ENCODE data around the gene SCAF1.

SCAF1 gene

DNA sequence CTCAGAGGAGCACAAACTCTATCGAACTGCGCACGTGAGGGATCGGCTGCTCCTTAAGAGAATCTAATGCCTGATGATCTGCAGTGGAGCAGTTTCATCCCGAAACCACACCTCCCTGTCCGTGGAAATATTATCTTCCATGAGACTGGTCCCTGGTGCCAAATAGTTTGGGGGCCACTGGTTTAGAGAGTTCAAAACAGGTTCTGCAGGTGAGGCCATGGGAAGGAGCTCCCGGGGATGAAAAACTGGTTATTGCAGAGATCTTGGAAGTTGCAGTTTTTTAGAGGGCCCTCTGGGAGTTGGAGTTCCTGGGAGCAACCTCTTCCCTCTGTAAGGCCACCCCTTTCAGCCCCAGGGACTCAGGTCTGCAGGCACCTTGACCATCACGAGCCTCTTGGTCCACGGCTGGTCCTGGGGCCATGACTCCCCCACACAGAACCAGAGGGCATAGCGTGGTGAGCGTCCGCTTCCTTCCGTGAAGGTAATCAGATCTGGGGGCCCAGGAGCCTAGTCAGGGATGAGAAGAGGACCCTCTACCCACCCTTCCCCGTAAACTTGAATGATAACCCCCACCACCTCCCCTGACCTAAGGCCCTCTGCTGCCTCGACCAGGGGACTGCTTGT is 18.4 kb downstream of the SCAF1 start:
- TF ChIP-seq, protein P1, sequence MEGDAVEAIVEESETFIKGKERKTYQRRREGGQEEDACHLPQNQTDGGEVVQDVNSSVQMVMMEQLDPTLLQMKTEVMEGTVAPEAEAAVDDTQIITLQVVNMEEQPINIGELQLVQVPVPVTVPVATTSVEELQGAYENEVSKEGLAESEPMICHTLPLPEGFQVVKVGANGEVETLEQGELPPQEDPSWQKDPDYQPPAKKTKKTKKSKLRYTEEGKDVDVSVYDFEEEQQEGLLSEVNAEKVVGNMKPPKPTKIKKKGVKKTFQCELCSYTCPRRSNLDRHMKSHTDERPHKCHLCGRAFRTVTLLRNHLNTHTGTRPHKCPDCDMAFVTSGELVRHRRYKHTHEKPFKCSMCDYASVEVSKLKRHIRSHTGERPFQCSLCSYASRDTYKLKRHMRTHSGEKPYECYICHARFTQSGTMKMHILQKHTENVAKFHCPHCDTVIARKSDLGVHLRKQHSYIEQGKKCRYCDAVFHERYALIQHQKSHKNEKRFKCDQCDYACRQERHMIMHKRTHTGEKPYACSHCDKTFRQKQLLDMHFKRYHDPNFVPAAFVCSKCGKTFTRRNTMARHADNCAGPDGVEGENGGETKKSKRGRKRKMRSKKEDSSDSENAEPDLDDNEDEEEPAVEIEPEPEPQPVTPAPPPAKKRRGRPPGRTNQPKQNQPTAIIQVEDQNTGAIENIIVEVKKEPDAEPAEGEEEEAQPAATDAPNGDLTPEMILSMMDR (IDR thresholded peaks at IDR 0.05; ENCODE audit: extremely low read depth, insufficient read depth, missing control alignments) = no peak
- DNase-seq (ENCODE audit: low spot score) = no peak
- in situ Hi-C loops (cut with MboI; ENCODE audit: low pct_unique_long_range_greater_than_20kb, low sequenced_read_pairs, unreplicated experiment) = no loop called here

- no peak for DNase-seq (ENCODE audit: low spot score)
- in situ Hi-C loops (cut with MboI; ENCODE audit: low pct_unique_long_range_greater_than_20kb, low sequenced_read_pairs, unreplicated experiment) = no loop called here
- TF ChIP-seq, protein P1 (IDR thresholded peaks at IDR 0.05; ENCODE audit: extremely low read depth, insufficient read depth, missing control alignments) = no peak
Observed at GRCh38 chr19:49662011-49662410, 20.0 kb downstream of the SCAF1 start.

DNA sequence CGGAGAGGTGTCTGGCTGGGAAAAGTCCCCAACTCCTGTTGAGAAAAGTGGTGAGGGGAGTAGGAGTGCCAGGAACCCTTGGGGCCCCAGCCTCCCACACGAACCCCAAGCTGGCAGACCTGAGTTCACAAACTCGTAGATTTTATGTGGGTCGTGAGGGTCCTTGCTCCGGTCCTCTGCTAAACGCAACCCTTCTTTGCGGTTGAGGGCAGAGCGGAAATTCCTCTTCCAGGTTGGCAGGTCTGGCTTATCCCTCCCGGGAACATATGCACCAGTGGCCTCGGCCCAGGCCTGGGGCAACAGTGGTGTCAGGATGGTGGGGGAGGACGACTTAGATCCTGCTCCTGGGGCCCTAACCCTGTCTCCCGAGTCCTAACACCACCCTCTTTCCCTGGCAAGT is 21.2 kb downstream of the SCAF1 start:
- no peak for DNase-seq (ENCODE audit: low spot score)
- TF ChIP-seq, protein P1 (IDR thresholded peaks at IDR 0.05; ENCODE audit: extremely low read depth, insufficient read depth, missing control alignments) = no peak
- in situ Hi-C loops (cut with MboI; ENCODE audit: low pct_unique_long_range_greater_than_20kb, low sequenced_read_pairs, unreplicated experiment) = no loop called here

- TF ChIP-seq, protein P1 (IDR thresholded peaks at IDR 0.05; ENCODE audit: extremely low read depth, insufficient read depth, missing control alignments) = no peak
- peak; percentile 92 for DNase-seq (ENCODE audit: low spot score)
- in situ Hi-C loops (cut with MboI; ENCODE audit: low pct_unique_long_range_greater_than_20kb, low sequenced_read_pairs, unreplicated experiment) = no loop called here
Observed at GRCh38 chr19:49664171-49665035, 22.4 kb downstream of the SCAF1 start.

GRCh38 chr19:49665036-49665350 is 23.0 kb downstream of the SCAF1 start:
- TF ChIP-seq, protein P1 (IDR thresholded peaks at IDR 0.05; ENCODE audit: extremely low read depth, insufficient read depth, missing control alignments) = no peak
- in situ Hi-C loops (cut with MboI; ENCODE audit: low pct_unique_long_range_greater_than_20kb, low sequenced_read_pairs, unreplicated experiment) = no loop called here
- no peak for DNase-seq (ENCODE audit: low spot score)

- in situ Hi-C loops (cut with MboI; ENCODE audit: low pct_unique_long_range_greater_than_20kb, low sequenced_read_pairs, unreplicated experiment) = no loop called here
- TF ChIP-seq, protein P1 (IDR thresholded peaks at IDR 0.05; ENCODE audit: extremely low read depth, insufficient read depth, missing control alignments) = no peak
- peak; percentile 99 for DNase-seq (ENCODE audit: low spot score)
Observed at GRCh38 chr19:49665351-49666119, 23.5 kb downstream of the SCAF1 start, which contains the start of the genes BCL2L12 and IRF3. BCL2L12 (plus strand) TSS chr19:49665933; CDS start chr19:49666693, 760 bp downstream. IRF3 (minus strand) TSS chr19:49665857; CDS start chr19:49664838, 1,019 bp downstream.

Measured in GM13977 (cell line).